ENCODE results near the gene ABL1. TPM values are rescaled to one million over a fixed set of nuclear protein-coding genes. Genes with fewer than 3 reads are reported as not detected.
"Not testable (repeated sequence)": the region's sequence is repeated elsewhere in the genome, so short reads cannot be mapped to it uniquely, and the experiment has no call there.

ABL1 gene
- total RNA-seq, 1 experiment from 2014 or later: 78.6 TPM

DNA sequence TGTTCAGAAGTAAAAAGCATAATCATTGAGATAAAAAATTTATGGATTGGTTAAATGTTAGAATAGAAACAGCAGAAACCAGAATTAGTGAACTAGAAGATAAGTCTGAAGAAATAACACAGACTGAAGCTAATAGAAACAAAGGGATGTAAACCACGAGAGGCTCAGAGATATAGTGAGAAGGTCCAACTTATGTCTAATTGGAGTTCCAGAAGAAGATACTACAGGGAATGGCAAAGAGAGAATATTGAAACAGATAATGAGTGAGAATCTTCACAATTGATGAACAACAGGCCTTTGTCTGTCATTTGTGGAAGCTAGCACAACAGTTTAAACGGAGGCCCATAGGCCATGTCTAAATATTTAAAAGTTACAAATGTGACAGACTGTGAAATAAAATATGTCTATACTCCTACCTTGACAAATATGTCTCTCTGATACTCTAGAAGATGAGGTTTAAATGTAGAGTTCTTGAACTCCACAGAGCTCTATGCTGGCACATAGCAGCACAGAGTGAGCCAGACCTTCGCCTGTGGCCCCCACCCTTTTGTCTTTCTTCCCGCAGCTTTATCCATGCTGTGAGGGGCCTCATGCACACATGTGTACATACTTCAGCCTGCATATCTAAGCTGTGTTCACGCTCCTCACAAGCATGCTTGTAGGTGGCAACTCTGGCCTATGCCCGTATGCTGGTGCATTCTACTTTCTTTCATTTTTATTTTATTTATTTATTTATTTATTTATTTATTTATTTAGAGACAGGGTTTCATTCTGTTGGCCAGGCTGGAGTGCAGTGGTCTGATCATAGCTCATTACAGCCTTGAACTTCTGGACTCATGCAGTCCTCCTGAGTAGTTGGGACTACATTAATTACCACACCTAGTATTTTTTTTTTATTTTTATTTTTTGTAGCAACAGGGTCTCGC lies 45.0 kb upstream of the ABL1 start:
- ChIA-PET CTCF (no interaction called here), POLR2A (ENCODE audit: low non-redundant PET) (no interaction called here)
- BruUV-seq (replicated peaks): no TSS peak
- no peak overlapping the region for H3K4me3 ChIP-seq (ENCODE audit: low read depth, low read length, poor library complexity, severe bottlenecking)
- no peaks in the 10 kb centered on the region for H3K27me3 ChIP-seq (replicated peaks; ENCODE audit: insufficient read depth, low read depth, low read length, poor library complexity)
- TF ChIP-seq, protein P1, sequence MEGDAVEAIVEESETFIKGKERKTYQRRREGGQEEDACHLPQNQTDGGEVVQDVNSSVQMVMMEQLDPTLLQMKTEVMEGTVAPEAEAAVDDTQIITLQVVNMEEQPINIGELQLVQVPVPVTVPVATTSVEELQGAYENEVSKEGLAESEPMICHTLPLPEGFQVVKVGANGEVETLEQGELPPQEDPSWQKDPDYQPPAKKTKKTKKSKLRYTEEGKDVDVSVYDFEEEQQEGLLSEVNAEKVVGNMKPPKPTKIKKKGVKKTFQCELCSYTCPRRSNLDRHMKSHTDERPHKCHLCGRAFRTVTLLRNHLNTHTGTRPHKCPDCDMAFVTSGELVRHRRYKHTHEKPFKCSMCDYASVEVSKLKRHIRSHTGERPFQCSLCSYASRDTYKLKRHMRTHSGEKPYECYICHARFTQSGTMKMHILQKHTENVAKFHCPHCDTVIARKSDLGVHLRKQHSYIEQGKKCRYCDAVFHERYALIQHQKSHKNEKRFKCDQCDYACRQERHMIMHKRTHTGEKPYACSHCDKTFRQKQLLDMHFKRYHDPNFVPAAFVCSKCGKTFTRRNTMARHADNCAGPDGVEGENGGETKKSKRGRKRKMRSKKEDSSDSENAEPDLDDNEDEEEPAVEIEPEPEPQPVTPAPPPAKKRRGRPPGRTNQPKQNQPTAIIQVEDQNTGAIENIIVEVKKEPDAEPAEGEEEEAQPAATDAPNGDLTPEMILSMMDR (conservative IDR thresholded peaks at IDR 0.05; ENCODE audit: low read depth, low read length): no peak
- TF ChIP-seq EZH2 (IDR thresholded peaks at IDR 0.05; ENCODE audit: borderline replicate concordance, low read depth, low read length, poor library complexity, severe bottlenecking): no peak
- intact Hi-C loops (cut with micrococcal nuclease; ENCODE audit: unreplicated experiment): no loop called here
- no peaks in the 10 kb centered on the region for H3K36me3 ChIP-seq (ENCODE audit: insufficient read depth, low read length, poor library complexity, severe bottlenecking)
- peaks cover 14% of the 10 kb centered on the region for H3K9me3 ChIP-seq (ENCODE audit: low read depth, low read length, poor library complexity, severe bottlenecking)
- DNase-seq (ENCODE audit: low spot score): no peak
- H3K27ac ChIP-seq (ENCODE audit: low read depth, low read length, poor library complexity, severe bottlenecking): no peak overlapping the region
- no peaks in the 10 kb centered on the region for H3K4me1 ChIP-seq (ENCODE audit: insufficient read depth, low read length, poor library complexity, severe bottlenecking)

DNA sequence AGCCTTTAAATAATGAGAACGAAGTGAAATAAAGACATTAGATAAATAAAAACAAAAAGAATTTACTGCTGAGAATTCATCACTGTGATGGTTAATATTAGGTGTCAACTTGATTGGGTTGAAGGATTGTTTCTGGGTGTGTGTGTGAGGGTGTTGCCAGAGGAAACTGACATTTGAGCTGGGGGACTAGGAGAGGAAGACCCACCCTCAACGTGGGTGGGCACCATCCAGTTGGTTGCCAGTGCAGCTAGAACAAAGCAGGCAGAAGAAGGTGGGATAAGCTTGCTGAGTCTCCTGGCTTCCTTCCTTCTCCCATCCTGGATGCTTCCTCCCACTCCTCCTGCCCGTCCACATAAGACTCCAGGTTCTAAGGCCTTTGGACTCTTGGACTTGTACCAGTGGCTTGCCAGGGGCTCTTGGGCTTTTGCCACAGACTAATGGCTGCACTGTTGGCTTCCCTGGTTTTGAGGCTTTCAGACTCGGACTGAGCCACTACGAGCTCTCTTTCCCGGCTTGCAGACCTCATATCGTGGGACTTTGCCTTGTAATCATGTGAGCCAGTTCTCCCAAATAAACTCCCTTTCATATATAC lies 43.7 kb upstream of the ABL1 start:
- no peaks in the 10 kb centered on the region for H3K27me3 ChIP-seq (replicated peaks; ENCODE audit: insufficient read depth, low read depth, low read length, poor library complexity)
- no peak overlapping the region for H3K27ac ChIP-seq (ENCODE audit: low read depth, low read length, poor library complexity, severe bottlenecking)
- CTCF ChIA-PET: no interaction called here
- TF ChIP-seq, protein P1 (conservative IDR thresholded peaks at IDR 0.05; ENCODE audit: low read depth, low read length): no peak
- TF ChIP-seq EZH2 (IDR thresholded peaks at IDR 0.05; ENCODE audit: borderline replicate concordance, low read depth, low read length, poor library complexity, severe bottlenecking): no peak
- POLR2A ChIA-PET (ENCODE audit: low non-redundant PET): no interaction called here
- no peak overlapping the region for H3K4me3 ChIP-seq (ENCODE audit: low read depth, low read length, poor library complexity, severe bottlenecking)
- no peak for DNase-seq (ENCODE audit: low spot score)
- peaks cover 14% of the 10 kb centered on the region for H3K9me3 ChIP-seq (ENCODE audit: low read depth, low read length, poor library complexity, severe bottlenecking)
- H3K36me3 ChIP-seq (ENCODE audit: insufficient read depth, low read length, poor library complexity, severe bottlenecking): no peaks in the 10 kb centered on the region
- H3K4me1 ChIP-seq (ENCODE audit: insufficient read depth, low read length, poor library complexity, severe bottlenecking): no peaks in the 10 kb centered on the region
- BruUV-seq (replicated peaks): no TSS peak
- intact Hi-C loops (cut with micrococcal nuclease; ENCODE audit: unreplicated experiment): no loop called here

DNA sequence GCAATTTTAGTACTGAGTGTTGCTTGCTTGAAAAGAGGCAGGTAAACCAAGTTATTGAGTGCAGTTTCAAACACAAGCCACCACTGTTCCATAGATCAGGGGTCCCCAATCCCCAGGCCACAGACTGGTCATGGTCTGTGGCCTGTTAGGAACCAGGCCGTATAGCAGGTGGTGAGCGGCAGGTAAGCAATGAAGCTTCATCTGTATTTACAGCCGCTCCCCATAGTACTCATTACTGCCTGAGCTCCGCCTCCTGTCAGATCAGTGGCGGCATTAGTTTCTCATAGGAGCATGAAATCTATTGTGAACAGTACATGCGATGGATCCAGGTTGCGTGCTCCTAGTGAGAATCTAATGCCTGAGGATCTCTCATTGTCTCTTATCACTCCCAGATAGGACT lies 41.5 kb upstream of the ABL1 start:
- Histone ChIP-seq H3K27me3 (replicated peaks; ENCODE audit: insufficient read depth, low read depth, low read length, poor library complexity) (no peaks in the 10 kb centered on the region), H3K36me3 (ENCODE audit: insufficient read depth, low read length, poor library complexity, severe bottlenecking) (no peaks in the 10 kb centered on the region), H3K27ac (ENCODE audit: low read depth, low read length, poor library complexity, severe bottlenecking) (no peak overlapping the region), H3K9me3 (ENCODE audit: low read depth, low read length, poor library complexity, severe bottlenecking) (peaks cover 14% of the 10 kb centered on the region), H3K4me3 (ENCODE audit: low read depth, low read length, poor library complexity, severe bottlenecking) (no peak overlapping the region), H3K4me1 (ENCODE audit: insufficient read depth, low read length, poor library complexity, severe bottlenecking) (no peaks in the 10 kb centered on the region)
- no peak for DNase-seq (ENCODE audit: low spot score)
- ChIA-PET POLR2A (ENCODE audit: low non-redundant PET) (no interaction called here), CTCF (no interaction called here)
- no peak for TF ChIP-seq EZH2 (IDR thresholded peaks at IDR 0.05; ENCODE audit: borderline replicate concordance, low read depth, low read length, poor library complexity, severe bottlenecking)
- TF ChIP-seq, protein P1 (conservative IDR thresholded peaks at IDR 0.05; ENCODE audit: low read depth, low read length): no peak
- BruUV-seq (replicated peaks): no TSS peak
- intact Hi-C loops (cut with micrococcal nuclease; ENCODE audit: unreplicated experiment): no loop called here

DNA sequence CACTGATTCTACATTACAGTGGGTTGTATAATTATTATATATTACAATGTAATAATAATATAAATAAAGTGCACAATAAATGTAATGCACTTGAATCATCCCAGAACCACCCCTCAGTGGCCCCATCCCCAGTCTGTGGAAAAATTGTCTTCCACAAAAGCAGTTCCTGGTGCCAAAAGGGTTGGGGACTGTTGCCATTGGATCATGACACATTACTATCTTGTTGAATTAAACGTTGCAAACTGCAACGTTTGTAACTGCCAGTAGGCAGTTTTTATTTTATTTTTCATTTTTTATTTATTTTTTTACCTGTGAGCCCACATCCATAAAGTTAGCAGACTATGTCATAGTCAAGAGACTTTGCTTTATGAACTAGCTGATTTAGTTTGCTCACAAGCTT lies 41.0 kb upstream of the ABL1 start:
- CTCF ChIA-PET; BruUV-seq (replicated peaks); POLR2A ChIA-PET (ENCODE audit: low non-redundant PET); intact Hi-C loops (cut with micrococcal nuclease; ENCODE audit: unreplicated experiment); DNase-seq (ENCODE audit: low spot score); H3K36me3 ChIP-seq (ENCODE audit: insufficient read depth, low read length, poor library complexity, severe bottlenecking); H3K27me3 ChIP-seq (replicated peaks; ENCODE audit: insufficient read depth, low read depth, low read length, poor library complexity); H3K27ac ChIP-seq (ENCODE audit: low read depth, low read length, poor library complexity, severe bottlenecking); H3K4me3 ChIP-seq (ENCODE audit: low read depth, low read length, poor library complexity, severe bottlenecking); H3K4me1 ChIP-seq (ENCODE audit: insufficient read depth, low read length, poor library complexity, severe bottlenecking): not testable (repeated sequence)
- peaks cover 12% of the 10 kb centered on the region for H3K9me3 ChIP-seq (ENCODE audit: low read depth, low read length, poor library complexity, severe bottlenecking)

DNA sequence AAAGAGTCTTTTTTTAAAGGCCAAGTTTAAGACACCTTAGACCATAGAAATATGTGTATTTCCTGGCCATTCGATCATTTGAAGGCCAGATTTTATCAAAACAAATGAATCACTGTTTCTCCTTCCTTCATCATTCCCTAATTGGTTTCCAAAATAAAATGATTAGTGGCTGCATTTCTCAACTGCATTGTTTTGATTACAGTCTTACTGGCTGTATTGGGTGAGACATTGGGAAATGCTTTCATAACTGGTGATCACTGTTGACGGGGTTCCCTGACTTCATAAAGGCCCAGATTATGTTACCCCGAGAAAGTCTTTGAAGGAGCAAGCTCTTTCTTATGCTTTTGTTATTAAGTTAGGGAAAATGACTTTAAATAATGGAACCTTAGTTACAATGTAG lies 40.6 kb upstream of the ABL1 start:
- H3K27ac ChIP-seq (ENCODE audit: low read depth, low read length, poor library complexity, severe bottlenecking); CTCF ChIA-PET; H3K36me3 ChIP-seq (ENCODE audit: insufficient read depth, low read length, poor library complexity, severe bottlenecking); intact Hi-C loops (cut with micrococcal nuclease; ENCODE audit: unreplicated experiment); DNase-seq (ENCODE audit: low spot score); H3K4me1 ChIP-seq (ENCODE audit: insufficient read depth, low read length, poor library complexity, severe bottlenecking); POLR2A ChIA-PET (ENCODE audit: low non-redundant PET); BruUV-seq (replicated peaks); H3K27me3 ChIP-seq (replicated peaks; ENCODE audit: insufficient read depth, low read depth, low read length, poor library complexity); H3K4me3 ChIP-seq (ENCODE audit: low read depth, low read length, poor library complexity, severe bottlenecking); H3K9me3 ChIP-seq (ENCODE audit: low read depth, low read length, poor library complexity, severe bottlenecking): not testable (repeated sequence)

Measured in A673 (cell line).